OCI-LY7 (cell line): ENCODE measurements around the gene SLAMF1. TPM values are rescaled to one million over a fixed set of nuclear protein-coding genes. Genes with fewer than 3 reads are reported as not detected.

ENCODE experiments used
- BruUV-seq: library from RNA; stranded (reverse); fragments of 400-500 nt; replicated peaks from 2 replicates; lab custom pipeline; 2021; lab: Mats Ljungman, UMichigan
- CTCF ChIA-PET: fragments of 300-600 bp; sonication (Branson Sonifier 250); formaldehyde crosslinking; loops from one replicate; lab custom pipeline; 2022; ENCODE audit warnings: antibody characterized with exemption; ENCODE audit not compliant: unreplicated experiment; lab: Charles Lee
- POLR2A ChIA-PET: fragments of 300-600 bp; sonication (Branson Sonifier 250); formaldehyde crosslinking; loops from one replicate; lab custom pipeline; 2022; ENCODE audit warnings: antibody characterized with exemption; lab: Charles Lee
- DNase-seq: peaks from one replicate; pipeline ENCODE4 v3.0.0-alpha.2; 2015; ENCODE audit warnings: low spot score
- H2AFZ ChIP-seq: fragments of 200-600 bp; sonication (generic), shearing (Covaris generic); 2 replicates; pipeline ENCODE4 v1.6.1; 2014; ENCODE audit warnings: mild to moderate bottlenecking, antibody characterized with exemption, low read length, moderate library complexity
- H3K27ac ChIP-seq: fragments of 200-600 bp; sonication (generic); 2 replicates; pipeline ENCODE4 v1.5.1; 2014; ENCODE audit warnings: mixed run types, low read depth, mild to moderate bottlenecking, moderate library complexity, low read length, inconsistent platforms; ENCODE audit not compliant: poor library complexity, severe bottlenecking
- H3K36me3 ChIP-seq: fragments of 200-600 bp; sonication (generic); 2 replicates; pipeline ENCODE4 v1.6.1; 2014; ENCODE audit warnings: mild to moderate bottlenecking, antibody characterized with exemption, low read length, moderate library complexity, mixed read lengths; ENCODE audit not compliant: insufficient read depth
- H3K4me1 ChIP-seq: fragments of 200-600 bp; sonication (generic); 2 replicates; pipeline ENCODE4 v1.5.1; 2014; ENCODE audit warnings: mild to moderate bottlenecking, low read length; ENCODE audit not compliant: insufficient read depth, poor library complexity, severe bottlenecking
- H3K4me2 ChIP-seq: fragments of 200-600 bp; sonication (generic); 2 replicates; pipeline ENCODE4 v1.6.1; 2014; ENCODE audit warnings: mild to moderate bottlenecking, low read length
- H3K4me3 ChIP-seq: fragments of 200-600 bp; sonication (generic); 2 replicates; pipeline ENCODE4 v1.5.1; 2014; ENCODE audit warnings: mild to moderate bottlenecking, low read depth, low read length; ENCODE audit not compliant: poor library complexity, severe bottlenecking
- H3K79me2 ChIP-seq: fragments of 200-600 bp; sonication (generic); 2 replicates; pipeline ENCODE4 v1.6.1; 2016; ENCODE audit warnings: low read depth, mild to moderate bottlenecking, low read length, moderate library complexity, mixed read lengths; ENCODE audit not compliant: insufficient read depth
- H3K9me2 ChIP-seq: fragments of 200-600 bp; sonication (generic); 2 replicates; pipeline ENCODE4 v1.6.1; 2016; ENCODE audit warnings: mild to moderate bottlenecking, low read length, mixed read lengths; ENCODE audit not compliant: insufficient read depth
- H3K9me3 ChIP-seq: fragments of 200-600 bp; sonication (generic); 2 replicates; pipeline ENCODE4 v1.6.1; 2014; ENCODE audit warnings: mild to moderate bottlenecking, mixed run types, low read length, mixed read lengths
- H4K20me1 ChIP-seq: fragments of 200-600 bp; sonication (generic); 2 replicates; pipeline ENCODE4 v1.6.1; 2014; ENCODE audit warnings: mild to moderate bottlenecking, antibody characterized with exemption, low read length, moderate library complexity, mixed read lengths; ENCODE audit not compliant: insufficient read depth
- EZH2phosphoT487 ChIP-seq: fragments of 200-600 bp; sonication (generic); IDR thresholded peaks from 2 replicates; pipeline ENCODE4 v1.6.1; 2018; ENCODE audit warnings: low read depth, borderline replicate concordance, mild to moderate bottlenecking, mixed run types, antibody characterized with exemption, low read length, moderate library complexity, mixed read lengths
- intact Hi-C: fragments of 100-400 bp; cut with micrococcal nuclease; formaldehyde crosslinking; loops from one replicate; pipeline ENCODE4 v1.10.0; 2022; ENCODE audit not compliant: unreplicated experiment
- total RNA-seq, 2 experiments: library from RNA; depleted of rRNA in 1 of 2; stranded (reverse); fragments of >200 nt in 1 of 2; shearing (Covaris generic) in 1 of 2; gene quantifications; 2 replicates each; pipeline ENCODE4 v1.2.3, GENCODE V29; 2014 to 2022
- TF ChIP-seq, protein P1 (sequence below): fragments of 200-600 bp; sonication (generic); conservative IDR thresholded peaks from 2 replicates; pipeline ENCODE4 v1.5.1; 2014; ENCODE audit warnings: mild to moderate bottlenecking, antibody characterized with exemption, low read length, moderate library complexity, mixed read lengths

SLAMF1 gene
- total RNA-seq, 2 experiments from 2014 or later = 0.32 to 0.72 TPM

DNA sequence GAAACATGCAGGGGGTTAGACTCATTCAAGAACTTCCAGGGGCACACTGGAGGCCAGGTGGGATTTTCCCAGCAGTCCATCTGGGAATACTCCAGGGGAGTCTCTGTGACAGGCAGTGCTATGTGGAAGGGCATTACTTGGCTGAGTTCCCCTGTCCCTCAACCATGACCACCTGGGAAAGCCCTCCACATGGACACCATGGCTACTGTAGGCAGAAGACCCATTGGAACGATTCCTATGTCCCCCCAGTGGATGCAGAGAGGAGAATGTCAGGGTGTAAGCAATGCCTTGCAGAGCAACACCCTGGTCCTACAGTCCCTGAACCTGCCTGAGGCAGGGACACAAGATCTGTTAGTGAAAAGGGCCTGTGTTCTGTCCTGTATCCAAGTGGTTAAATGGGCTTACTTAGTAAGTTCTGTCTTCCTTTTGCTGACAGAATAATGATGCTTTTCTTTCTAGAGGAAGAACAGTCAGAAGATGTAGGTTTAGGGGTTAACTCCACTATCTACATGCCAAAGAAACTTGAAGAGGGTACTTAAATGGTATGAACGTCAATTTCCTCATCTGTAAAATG, 13.4 kb downstream of the SLAMF1 start:
- H3K9me2 ChIP-seq = no peaks in the 10 kb centered on the region
- POLR2A ChIA-PET = interaction anchor here (2.0 kb wide), 1 partner anchor 18 kb away, joined by 6 read pairs; no protein-coding TSS in a partner anchor
- no peaks in the 10 kb centered on the region for H4K20me1 ChIP-seq
- no peak overlapping the region for H3K4me2 ChIP-seq
- H3K36me3 ChIP-seq = no peaks in the 10 kb centered on the region
- DNase-seq = no peak
- H3K27ac ChIP-seq = no peak overlapping the region
- no peaks in the 10 kb centered on the region for H3K79me2 ChIP-seq
- no peak overlapping the region for H3K4me3 ChIP-seq
- H2AFZ ChIP-seq = no peak overlapping the region
- TF ChIP-seq, protein P1, sequence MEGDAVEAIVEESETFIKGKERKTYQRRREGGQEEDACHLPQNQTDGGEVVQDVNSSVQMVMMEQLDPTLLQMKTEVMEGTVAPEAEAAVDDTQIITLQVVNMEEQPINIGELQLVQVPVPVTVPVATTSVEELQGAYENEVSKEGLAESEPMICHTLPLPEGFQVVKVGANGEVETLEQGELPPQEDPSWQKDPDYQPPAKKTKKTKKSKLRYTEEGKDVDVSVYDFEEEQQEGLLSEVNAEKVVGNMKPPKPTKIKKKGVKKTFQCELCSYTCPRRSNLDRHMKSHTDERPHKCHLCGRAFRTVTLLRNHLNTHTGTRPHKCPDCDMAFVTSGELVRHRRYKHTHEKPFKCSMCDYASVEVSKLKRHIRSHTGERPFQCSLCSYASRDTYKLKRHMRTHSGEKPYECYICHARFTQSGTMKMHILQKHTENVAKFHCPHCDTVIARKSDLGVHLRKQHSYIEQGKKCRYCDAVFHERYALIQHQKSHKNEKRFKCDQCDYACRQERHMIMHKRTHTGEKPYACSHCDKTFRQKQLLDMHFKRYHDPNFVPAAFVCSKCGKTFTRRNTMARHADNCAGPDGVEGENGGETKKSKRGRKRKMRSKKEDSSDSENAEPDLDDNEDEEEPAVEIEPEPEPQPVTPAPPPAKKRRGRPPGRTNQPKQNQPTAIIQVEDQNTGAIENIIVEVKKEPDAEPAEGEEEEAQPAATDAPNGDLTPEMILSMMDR = no peak
- TF ChIP-seq EZH2phosphoT487 = no peak
- intact Hi-C loops = no loop called here
- H3K4me1 ChIP-seq = peaks cover 35% of the 10 kb centered on the region
- CTCF ChIA-PET = no interaction called here
- BruUV-seq = no TSS peak
- H3K9me3 ChIP-seq = no peaks in the 10 kb centered on the region

- no peaks in the 10 kb centered on the region for H3K36me3 ChIP-seq
- no peaks in the 10 kb centered on the region for H3K9me3 ChIP-seq
- CTCF ChIA-PET = no interaction called here
- H3K4me3 ChIP-seq = no peak overlapping the region
- POLR2A ChIA-PET = interaction anchor here (0.6 to 2.0 kb wide), 7 partner anchors 13 to 370 kb away, joined by 3 to 6 read pairs (median 3); no protein-coding TSS in a partner anchor
- no TSS peak for BruUV-seq
- no peak overlapping the region for H2AFZ ChIP-seq
- no peak overlapping the region for H3K4me2 ChIP-seq
- peaks cover 39% of the 10 kb centered on the region for H3K4me1 ChIP-seq
- TF ChIP-seq EZH2phosphoT487 = no peak
- TF ChIP-seq, protein P1 = no peak
- no peaks in the 10 kb centered on the region for H4K20me1 ChIP-seq
- H3K27ac ChIP-seq = no peak overlapping the region
- H3K79me2 ChIP-seq = no peaks in the 10 kb centered on the region
- no peaks in the 10 kb centered on the region for H3K9me2 ChIP-seq
- intact Hi-C loops = no loop called here
- DNase-seq = no peak
Measured at GRCh38 chr1:160631983-160632625, 14.7 kb downstream of the SLAMF1 start.
